Colon (tissue), 2 donors: ENCODE results near the gene CPNE7.

Experiments used
- FAIRE-seq: peaks from 2 replicates; lab custom pipeline; 2012; peaks lifted over from hg19 to GRCh38; lab: Jason Lieb, UNC
- donor health status: control.
- donor health status: control.

Gene CPNE7

GRCh38 chr16:89575247-89576152 lies at the start of gene CPNE7:
CPNE7 (plus strand) TSS chr16:89575758; CDS start chr16:89575898, 140 bp downstream.
- no peak for FAIRE-seq

DNA sequence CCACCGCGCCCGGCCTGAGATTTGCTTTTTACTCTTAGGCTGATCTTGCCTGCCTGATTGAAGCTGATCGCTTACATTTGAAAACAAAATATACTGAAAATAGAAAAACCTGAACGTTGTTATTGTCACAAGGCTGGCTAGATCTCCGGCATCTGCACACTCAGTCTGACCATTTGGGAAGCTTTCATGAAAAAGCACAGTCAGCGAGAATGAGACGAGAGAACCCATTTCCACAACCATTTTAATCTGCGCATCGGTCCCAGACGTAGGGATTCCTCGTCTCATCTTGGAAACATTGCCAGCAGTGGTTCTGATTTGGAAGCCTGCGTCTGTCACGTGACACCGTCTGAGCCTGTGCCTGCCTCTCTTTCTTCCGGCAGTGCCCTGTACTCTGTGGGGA lies 46.5 kb upstream of the CPNE7 start:
- no peak for FAIRE-seq

DNA sequence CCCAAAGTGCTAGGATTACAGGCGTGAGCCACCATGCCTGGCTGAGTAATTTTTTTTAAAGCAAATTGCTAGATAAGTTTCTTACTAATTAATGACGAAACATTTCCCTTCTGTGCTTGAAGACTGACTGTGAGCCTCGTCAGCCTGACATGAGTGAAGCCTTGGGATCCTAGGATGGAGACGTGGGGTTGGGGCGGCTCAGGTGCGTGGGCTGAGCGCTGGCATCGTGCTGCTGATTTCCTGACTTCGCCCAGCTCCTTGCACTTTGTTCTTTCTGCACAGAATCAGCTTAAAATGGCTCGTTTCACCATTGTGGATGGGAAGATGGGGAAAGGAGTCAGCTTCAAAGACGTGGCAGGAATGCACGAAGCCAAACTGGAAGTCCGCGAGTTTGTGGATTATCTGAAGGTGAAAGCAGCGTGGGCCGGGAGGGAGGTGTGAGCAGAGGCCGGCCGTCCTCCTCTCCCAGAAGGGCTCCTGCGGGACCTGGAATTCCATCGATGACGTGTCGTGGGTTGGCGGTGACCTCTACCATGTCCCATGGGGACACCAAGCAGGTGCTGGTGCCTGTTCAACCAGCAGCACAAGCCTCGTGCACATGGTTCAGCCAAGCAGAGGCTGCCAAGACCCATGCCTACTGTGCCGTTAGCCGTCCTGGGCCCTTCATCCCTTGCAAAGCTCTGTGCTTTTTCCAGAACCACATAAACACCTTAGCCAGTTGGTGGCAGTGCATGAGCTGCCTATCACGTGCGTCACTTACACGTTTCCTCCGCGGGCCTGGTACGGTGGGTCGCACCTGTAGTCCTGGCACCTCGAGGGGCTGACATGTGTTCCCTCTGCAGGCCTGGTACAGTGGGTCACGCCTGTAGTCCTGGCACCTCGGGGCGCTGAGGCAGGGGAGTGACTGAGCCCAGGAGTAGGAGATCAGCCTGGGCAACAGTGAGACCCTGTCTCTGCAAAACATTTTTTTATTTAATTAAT lies 44.9 kb upstream of the CPNE7 start:
- FAIRE-seq: no peak

GRCh38 chr16:89531821-89532526 lies 43.6 kb upstream of the CPNE7 start:
- no peak for FAIRE-seq

DNA sequence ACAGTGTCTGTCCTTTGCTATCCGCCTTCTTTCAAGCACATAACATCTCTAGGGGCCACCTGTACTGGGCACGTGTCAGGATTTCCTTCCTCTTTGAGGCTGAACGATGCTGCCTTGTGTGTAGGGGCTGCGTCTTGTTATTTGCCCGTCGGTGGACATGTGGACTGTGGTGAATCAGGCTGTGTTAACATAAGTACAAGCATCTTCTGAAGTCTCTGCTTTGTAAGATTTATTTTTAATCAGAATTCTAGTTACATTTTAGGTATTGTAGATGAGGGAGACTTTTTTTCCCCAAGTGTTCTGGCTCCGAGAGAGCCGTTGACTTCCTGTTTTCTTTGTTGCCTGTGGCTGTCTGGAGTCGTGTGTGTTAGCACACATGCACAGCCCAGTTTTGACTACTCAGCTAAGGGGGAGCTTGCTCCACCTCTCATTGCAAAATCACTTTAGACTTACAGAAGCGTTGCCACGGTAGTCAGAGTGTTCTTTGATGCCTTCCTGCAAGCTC lies 41.3 kb upstream of the CPNE7 start:
- no peak for FAIRE-seq

DNA sequence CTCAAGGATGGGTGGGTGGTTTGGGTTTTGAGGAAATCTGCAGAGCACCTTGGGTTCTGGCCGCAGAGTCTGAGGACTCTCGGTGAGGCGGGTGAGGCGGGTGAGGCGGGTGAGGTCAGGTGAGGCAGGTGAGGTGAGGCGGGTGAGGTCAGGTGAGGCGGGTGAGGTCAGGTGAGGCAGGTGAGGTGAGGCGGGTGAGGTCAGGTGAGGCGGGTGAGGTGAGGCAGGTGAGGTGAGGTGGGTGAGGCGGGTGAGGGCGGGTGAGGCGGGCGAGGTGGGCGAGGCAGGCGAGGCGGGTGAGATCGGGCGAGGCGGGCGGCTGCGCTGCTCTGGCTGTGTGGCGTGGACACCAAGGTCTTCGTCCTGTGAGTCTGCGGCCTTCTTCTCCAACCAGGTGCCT lies 39.2 kb upstream of the CPNE7 start:
- no peak for FAIRE-seq

- FAIRE-seq: no peak
Measured at GRCh38 chr16:89536886-89537548, 38.5 kb upstream of the CPNE7 start.

- FAIRE-seq: no peak
Measured at GRCh38 chr16:89537549-89537925, 38.0 kb upstream of the CPNE7 start.

DNA sequence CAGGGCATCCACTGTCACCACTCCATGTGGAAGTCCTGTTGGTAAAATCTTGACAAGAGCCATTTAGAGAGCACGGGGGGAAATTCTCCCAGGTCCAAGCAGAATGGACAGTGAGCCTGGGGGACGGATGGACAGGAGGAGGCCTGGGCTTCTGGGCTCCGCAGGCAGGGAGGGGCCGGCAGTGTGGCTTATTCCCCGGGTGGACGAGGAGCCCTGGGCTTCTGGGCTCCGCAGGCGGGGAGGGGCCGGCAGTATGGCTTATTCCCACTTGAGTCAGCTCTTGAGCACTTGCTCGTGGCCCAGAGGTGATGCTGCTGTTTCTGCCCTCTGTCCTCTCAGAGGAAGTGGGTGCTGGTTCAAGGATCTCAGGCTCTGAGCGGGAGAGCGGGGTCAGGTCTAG lies 37.3 kb upstream of the CPNE7 start:
- no peak for FAIRE-seq

- no peak for FAIRE-seq
Measured at GRCh38 chr16:89540557-89540956, 35.0 kb upstream of the CPNE7 start.

- FAIRE-seq: no peak
Measured at GRCh38 chr16:89541792-89542191, 33.8 kb upstream of the CPNE7 start.

DNA sequence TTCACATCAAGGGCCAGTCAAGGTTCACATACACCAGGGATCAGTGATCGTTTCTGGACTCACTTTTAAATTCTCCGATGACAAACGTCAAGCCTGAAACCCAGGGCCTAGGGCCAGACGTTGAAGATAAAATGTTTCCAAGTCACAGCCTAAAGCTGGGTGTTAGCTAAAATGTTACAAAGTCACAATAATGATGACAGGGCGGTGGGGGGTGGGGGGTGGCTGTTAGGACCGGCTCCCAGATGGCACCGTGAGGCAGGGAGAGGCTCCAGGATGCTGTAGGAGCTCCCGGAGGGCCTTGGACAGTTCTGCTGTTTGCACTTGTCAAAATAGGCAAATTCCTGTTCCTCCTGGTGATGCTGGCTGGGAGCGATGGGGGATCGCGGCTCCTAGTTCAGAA lies 31.4 kb upstream of the CPNE7 start:
- no peak for FAIRE-seq

GRCh38 chr16:89544713-89545043 lies 30.9 kb upstream of the CPNE7 start:
- FAIRE-seq: no peak

DNA sequence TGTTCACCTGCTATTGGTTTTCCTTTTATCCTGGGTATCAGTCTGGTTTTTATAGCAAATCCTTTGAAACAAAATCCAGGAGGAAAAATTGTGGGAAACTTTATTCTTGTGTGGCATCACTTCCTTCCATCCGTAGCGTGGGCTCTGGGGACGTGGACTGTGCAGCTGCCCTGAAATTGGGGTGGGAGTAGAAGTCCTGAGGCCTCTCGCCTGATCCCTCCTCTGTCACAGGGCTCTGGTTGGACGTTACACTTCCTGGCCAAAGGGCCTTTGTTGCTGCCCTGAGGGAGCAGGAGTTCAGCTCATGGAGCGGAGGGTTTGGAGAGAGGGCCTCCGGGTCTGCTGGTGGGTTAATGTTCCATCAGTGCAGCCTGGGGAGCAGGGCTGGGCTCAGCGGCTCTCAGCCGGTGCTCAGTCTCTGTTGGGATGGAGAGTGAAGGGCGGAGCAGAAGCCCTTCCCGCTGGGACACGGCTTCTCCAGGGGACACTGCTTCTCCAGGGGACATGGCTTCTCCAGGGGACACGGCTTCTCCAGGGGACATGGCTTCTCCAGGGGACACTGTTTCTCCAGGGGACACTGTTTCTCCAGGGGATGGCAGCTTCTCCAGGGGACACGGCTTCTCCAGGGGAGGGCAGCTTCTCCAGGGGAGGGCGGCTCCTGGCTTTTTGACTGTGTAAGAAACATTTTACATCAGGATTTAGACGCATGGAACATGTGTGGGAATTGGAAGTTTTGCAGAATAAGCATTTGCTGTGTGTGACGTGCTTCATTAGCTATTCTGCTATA lies 30.3 kb upstream of the CPNE7 start:
- no peak for FAIRE-seq

- FAIRE-seq: no peak
Measured at GRCh38 chr16:89545831-89546574, 29.6 kb upstream of the CPNE7 start.

- no peak for FAIRE-seq
Measured at GRCh38 chr16:89546781-89547180, 28.8 kb upstream of the CPNE7 start.

DNA sequence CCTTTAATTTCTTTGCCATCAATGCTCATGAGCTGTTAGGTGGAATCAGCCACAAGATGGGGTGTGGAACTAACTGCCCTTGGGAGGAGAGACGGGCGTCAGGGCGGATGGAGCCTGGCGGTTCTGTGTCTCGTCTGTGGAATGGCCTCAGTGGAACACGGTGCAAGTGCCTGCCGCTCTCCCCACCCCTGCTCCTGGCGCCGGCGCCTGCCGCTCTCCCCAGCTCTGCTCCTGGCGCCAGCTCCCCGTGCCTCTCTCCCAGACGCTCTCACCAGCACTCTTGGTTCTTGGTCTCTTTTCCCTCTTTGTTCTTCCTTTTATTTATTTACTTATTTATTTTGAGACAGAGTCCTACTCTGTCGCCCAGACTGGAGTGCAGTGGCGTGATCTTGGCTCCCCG lies 28.3 kb upstream of the CPNE7 start:
- no peak for FAIRE-seq

- no peak for FAIRE-seq
Measured at GRCh38 chr16:89547860-89548259, 27.7 kb upstream of the CPNE7 start.

DNA sequence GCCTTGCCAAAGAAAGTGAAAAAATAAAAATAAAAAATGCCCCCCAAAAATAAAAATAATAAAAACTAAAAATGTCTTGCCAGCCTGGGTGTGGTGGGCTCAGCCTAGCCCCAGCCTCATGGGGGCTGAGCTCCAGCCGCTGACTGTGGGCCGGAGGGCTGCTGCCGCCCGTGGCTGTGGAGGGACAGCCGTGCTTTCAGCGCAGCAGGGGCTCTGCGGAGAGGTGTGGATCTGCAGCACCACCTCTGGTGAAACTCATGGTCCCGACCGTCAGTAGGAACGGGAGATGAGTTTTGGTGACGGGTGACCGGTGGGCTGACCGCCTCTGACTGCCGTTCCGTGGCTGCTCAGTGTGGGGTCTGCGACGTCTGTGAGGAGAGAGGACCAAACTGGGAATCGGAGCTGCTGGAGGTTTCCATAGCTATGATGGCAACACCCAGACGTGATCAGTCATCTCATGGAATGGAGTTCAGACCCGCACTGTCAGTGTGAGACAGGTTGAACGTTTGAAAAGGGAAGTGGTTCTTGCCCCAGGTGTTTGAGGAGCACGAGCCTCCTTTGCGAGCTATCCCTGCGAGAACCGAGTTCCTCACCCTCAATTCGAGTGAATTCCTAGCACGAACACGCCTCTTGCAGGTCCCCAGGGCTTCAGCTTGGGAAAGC lies 27.1 kb upstream of the CPNE7 start:
- FAIRE-seq: no peak
